Activated CD8-positive, alpha-beta T cell treated with anti-CD3 and anti-CD28 coated beads for 36 hours (primary cell): Measurements from ENCODE around the gene ATP10A. TPM values are rescaled to one million over a fixed set of nuclear protein-coding genes. Genes with fewer than 3 reads are reported as not detected.

Experiments used
- ATAC-seq: fragments of 200-7000 bp; cut with Tn5 transposase; one replicate; pipeline ENCODE4 v1.10.0; 2021; ENCODE audit warnings: mild to moderate bottlenecking, moderate library complexity
- CTCF ChIA-PET: fragments of 350-600 bp; sonication (Branson Sonifier 250); formaldehyde crosslinking; loops from one replicate; lab custom pipeline; 2021; ENCODE audit warnings: antibody characterized with exemption; lab: Charles Lee
- POLR2A ChIA-PET: fragments of 350-600 bp; sonication (Branson Sonifier 250); formaldehyde crosslinking; loops from one replicate; lab custom pipeline; 2021; ENCODE audit warnings: antibody characterized with exemption; lab: Charles Lee
- DNase-seq: peaks from one replicate; pipeline ENCODE4 v3.0.0-alpha.2; 2020
- H3K27ac Mint-ChIP-seq: one replicate; pipeline ENCODE4 v1.8.0; 2021; ENCODE audit warnings: mild to moderate bottlenecking, mixed read lengths
- H3K27me3 Mint-ChIP-seq: one replicate; pipeline ENCODE4 v1.8.0; 2021; ENCODE audit warnings: mixed read lengths
- H3K36me3 Mint-ChIP-seq: one replicate; pipeline ENCODE4 v1.8.0; 2021; ENCODE audit warnings: low read depth, mixed read lengths
- H3K4me1 Mint-ChIP-seq: one replicate; pipeline ENCODE4 v1.8.0; 2021; ENCODE audit warnings: low read depth, mixed read lengths
- H3K4me3 Mint-ChIP-seq: one replicate; pipeline ENCODE4 v1.8.0; 2021; ENCODE audit warnings: mild to moderate bottlenecking, moderate library complexity, mixed read lengths
- H3K9me3 Mint-ChIP-seq: one replicate; pipeline ENCODE4 v1.8.0; 2021; ENCODE audit warnings: mixed read lengths
- CTCF ChIP-seq: fragments of 200-600 bp; IDR thresholded peaks from one replicate; pipeline ENCODE4 v1.8.0; 2022; ENCODE audit warnings: antibody characterized with exemption, mild to moderate bottlenecking
- intact Hi-C: fragments of 100-400 bp; cut with micrococcal nuclease; formaldehyde crosslinking; loops from one replicate; pipeline ENCODE4 v1.10.0; 2022
- total RNA-seq, 2 experiments: library from RNA; stranded (reverse); gene quantifications; one replicate each; pipeline ENCODE4 v1.2.3, GENCODE V29; 2021

The ATP10A gene
- total RNA-seq, 2 experiments from 2014 or later: 17.8 to 21.0 TPM

- ChIA-PET POLR2A (interaction anchor here (0.7 to 1.6 kb wide), 2 partner anchors 9 to 119 kb away, joined by 3 to 11 read pairs; partner anchors contain the start of gene ATP10A), CTCF (no interaction called here)
- peaks cover 3% of the 10 kb centered on the region for H3K9me3 Mint-ChIP-seq
- no peak for TF ChIP-seq CTCF
- H3K27me3 Mint-ChIP-seq: no peaks in the 10 kb centered on the region
- H3K27ac Mint-ChIP-seq: peak overlapping the region; percentile 100
- ATAC-seq: no peak
- DNase-seq: no peak
- intact Hi-C loops: no loop called here
- H3K4me3 Mint-ChIP-seq: no peak overlapping the region
- H3K36me3 Mint-ChIP-seq: peaks cover 37% of the 10 kb centered on the region
- peaks cover 85% of the 10 kb centered on the region for H3K4me1 Mint-ChIP-seq
Observed at GRCh38 chr15:25852661-25853524, 10.2 kb downstream of the ATP10A start.

- DNase-seq (no peak), ATAC-seq (no peak)
- H3K27me3 Mint-ChIP-seq: no peaks in the 10 kb centered on the region
- no peak overlapping the region for H3K4me3 Mint-ChIP-seq
- intact Hi-C loops: no loop called here
- TF ChIP-seq CTCF: no peak
- H3K4me1 Mint-ChIP-seq: peaks cover 81% of the 10 kb centered on the region
- H3K27ac Mint-ChIP-seq: peak overlapping the region; percentile 100
- peaks cover 33% of the 10 kb centered on the region for H3K36me3 Mint-ChIP-seq
- POLR2A ChIA-PET: interaction anchor here (1.9 kb wide), 1 partner anchor 10 kb away, joined by 12 read pairs; no protein-coding TSS in a partner anchor
- peaks cover 3% of the 10 kb centered on the region for H3K9me3 Mint-ChIP-seq
- CTCF ChIA-PET: interaction anchor here (1.0 kb wide), 1 partner anchor 82 kb away, joined by 3 read pairs; no protein-coding TSS in a partner anchor
Observed at GRCh38 chr15:25852027-25852426, 11.1 kb downstream of the ATP10A start.

GRCh38 chr15:25850154-25851111 lies 12.7 kb downstream of the ATP10A start:
- DNase-seq (peak; percentile 80), ATAC-seq (peak; percentile 72)
- Mint-ChIP-seq H3K36me3 (peaks cover 27% of the 10 kb centered on the region), H3K27me3 (no peaks in the 10 kb centered on the region), H3K4me3 (peak overlapping the region; percentile 75), H3K9me3 (peaks cover 2% of the 10 kb centered on the region), H3K27ac (peak overlapping the region; percentile 100), H3K4me1 (peaks cover 80% of the 10 kb centered on the region)
- TF ChIP-seq CTCF: no peak
- ChIA-PET POLR2A (interaction anchor here (1.9 to 2.8 kb wide), 2 partner anchors 11 kb away, joined by 12 to 26 read pairs; partner anchors contain the start of gene ATP10A), CTCF (no interaction called here)
- intact Hi-C loops: loop anchor here (2.0 kb wide), 1 partner anchor 60 kb away; no protein-coding TSS in a partner anchor

- H3K36me3 Mint-ChIP-seq: peaks cover 25% of the 10 kb centered on the region
- peak; percentile 6 for ATAC-seq
- no peak for TF ChIP-seq CTCF
- DNase-seq: peak; percentile 30
- no peaks in the 10 kb centered on the region for H3K27me3 Mint-ChIP-seq
- H3K4me1 Mint-ChIP-seq: peaks cover 78% of the 10 kb centered on the region
- peak overlapping the region; percentile 100 for H3K27ac Mint-ChIP-seq
- peak overlapping the region; percentile 75 for H3K4me3 Mint-ChIP-seq
- POLR2A ChIA-PET: interaction anchor here (0.9 to 2.8 kb wide), 2 partner anchors 12 to 59 kb away, joined by 3 to 26 read pairs; partner anchors contain the start of gene ATP10A
- CTCF ChIA-PET: interaction anchor here (0.7 kb wide), 1 partner anchor 66 kb away, joined by 3 read pairs; no protein-coding TSS in a partner anchor
- intact Hi-C loops: no loop called here
- peaks cover 2% of the 10 kb centered on the region for H3K9me3 Mint-ChIP-seq
Observed at GRCh38 chr15:25849157-25849921, 13.8 kb downstream of the ATP10A start.
